ENCODE results near the gene SPATA13. TPM values are rescaled to one million over a fixed set of nuclear protein-coding genes. Genes with fewer than 3 reads are reported as not detected.

The SPATA13 gene
- total RNA-seq, 2 experiments from 2014 or later: 58.0 to 59.4 TPM

- Mint-ChIP-seq H3K27me3 (no peaks in the 10 kb centered on the region), H3K4me3 (peak overlapping the region; percentile 89), H3K27ac (peak overlapping the region; percentile 92), H3K9me3 (no peaks in the 10 kb centered on the region), H3K36me3 (peaks cover 46% of the 10 kb centered on the region), H3K4me1 (peaks cover 85% of the 10 kb centered on the region)
- no peak for DNase-seq
These were observed 110.7 kb downstream of the SPATA13 start for GRCh38 chr13:24271231-24271600.

DNA sequence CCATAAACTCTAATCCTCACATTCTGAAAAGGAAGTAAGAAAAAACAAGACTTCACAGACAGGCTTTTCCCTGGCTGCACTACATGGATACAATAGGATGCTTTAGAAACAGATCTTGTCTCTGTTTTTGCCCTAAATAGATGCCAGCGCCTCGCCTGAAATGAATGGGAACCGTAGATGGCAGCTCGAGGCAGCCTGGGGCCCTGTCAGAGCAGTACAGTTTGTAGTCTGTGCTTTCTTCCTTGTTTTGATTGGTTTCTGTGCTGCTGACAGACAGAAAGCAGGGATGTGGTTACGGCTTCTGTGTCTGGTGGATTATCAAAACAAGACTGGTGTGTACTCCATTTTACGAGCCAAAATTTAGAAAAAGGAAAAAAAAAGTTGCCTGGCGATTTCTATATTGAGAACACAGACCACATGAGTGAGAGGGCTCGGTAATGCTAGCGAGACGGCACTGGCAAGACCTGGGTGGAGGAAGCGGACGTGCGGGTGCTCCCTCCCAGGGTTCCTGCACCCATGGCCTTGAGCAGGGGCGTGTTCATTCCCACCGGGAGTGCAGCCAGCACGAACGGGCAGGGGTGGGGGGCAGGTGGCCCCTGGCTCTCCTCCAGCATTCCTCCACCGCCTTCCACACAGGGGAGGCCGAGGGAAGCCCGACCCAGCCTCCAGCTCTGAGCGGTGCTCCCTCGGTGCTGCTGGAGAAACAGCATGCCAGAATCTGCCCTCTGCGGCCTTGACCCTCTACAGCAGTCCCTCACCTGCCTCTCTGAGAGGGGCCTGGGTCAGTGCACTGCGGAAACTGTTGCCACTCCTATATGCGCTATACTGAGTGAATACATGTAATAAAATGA lies 111.3 kb downstream of the SPATA13 start:
- H3K27ac Mint-ChIP-seq: peak overlapping the region; percentile 92
- H3K27me3 Mint-ChIP-seq: no peaks in the 10 kb centered on the region
- peaks cover 85% of the 10 kb centered on the region for H3K4me1 Mint-ChIP-seq
- peak overlapping the region; percentile 89 for H3K4me3 Mint-ChIP-seq
- no peaks in the 10 kb centered on the region for H3K9me3 Mint-ChIP-seq
- H3K36me3 Mint-ChIP-seq: peaks cover 48% of the 10 kb centered on the region
- peak; percentile 57 for DNase-seq

DNA sequence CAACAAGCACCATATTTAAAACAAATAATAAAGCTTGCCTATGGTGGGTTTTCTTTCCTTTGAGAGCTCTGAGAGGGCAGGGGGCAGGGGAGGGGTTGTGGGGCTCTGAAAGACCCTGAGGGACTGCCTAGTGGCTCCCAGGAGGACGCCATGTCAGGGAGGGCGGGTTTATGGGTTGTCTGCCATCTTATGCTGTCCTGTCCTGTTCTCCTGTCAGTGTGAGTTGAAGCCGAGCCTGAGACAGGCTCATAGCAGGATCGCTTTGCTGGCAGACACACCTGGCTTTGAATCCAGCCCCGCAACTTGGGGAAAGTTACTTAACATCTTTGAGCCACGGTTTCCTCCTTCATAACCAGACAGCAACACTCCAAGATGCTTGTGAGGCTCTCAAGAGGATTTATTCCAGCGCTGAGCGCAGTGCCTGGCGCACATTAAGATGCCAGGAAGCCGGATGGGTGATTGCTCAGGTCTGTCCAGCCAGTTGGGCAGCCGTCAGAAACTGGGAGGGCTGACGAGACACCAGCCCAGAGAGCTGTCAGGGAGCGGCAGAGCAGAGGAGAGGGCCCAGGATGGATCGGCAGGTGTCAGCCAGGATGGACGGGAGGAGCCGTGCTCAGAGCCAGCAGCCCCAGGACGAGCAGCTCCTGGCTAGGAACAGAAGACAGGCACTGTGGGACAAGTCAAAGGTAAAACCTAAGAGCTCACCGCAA lies 112.1 kb downstream of the SPATA13 start:
- DNase-seq: no peak
- Mint-ChIP-seq H3K4me3 (peak overlapping the region; percentile 89), H3K36me3 (peaks cover 49% of the 10 kb centered on the region), H3K4me1 (peaks cover 84% of the 10 kb centered on the region), H3K9me3 (no peaks in the 10 kb centered on the region), H3K27ac (peak overlapping the region; percentile 92), H3K27me3 (no peaks in the 10 kb centered on the region)

GRCh38 chr13:24273926-24274325 lies 113.4 kb downstream of the SPATA13 start:
- H3K9me3 Mint-ChIP-seq: no peaks in the 10 kb centered on the region
- peak overlapping the region; percentile 42 for H3K4me3 Mint-ChIP-seq
- peaks cover 50% of the 10 kb centered on the region for H3K36me3 Mint-ChIP-seq
- peak overlapping the region; percentile 92 for H3K27ac Mint-ChIP-seq
- no peaks in the 10 kb centered on the region for H3K27me3 Mint-ChIP-seq
- peaks cover 79% of the 10 kb centered on the region for H3K4me1 Mint-ChIP-seq
- no peak for DNase-seq

GRCh38 chr13:24274452-24275021 lies 114.0 kb downstream of the SPATA13 start:
- no peaks in the 10 kb centered on the region for H3K9me3 Mint-ChIP-seq
- H3K27ac Mint-ChIP-seq: peak overlapping the region; percentile 92
- H3K4me1 Mint-ChIP-seq: peaks cover 80% of the 10 kb centered on the region
- peak; percentile 81 for DNase-seq
- H3K27me3 Mint-ChIP-seq: no peaks in the 10 kb centered on the region
- peak overlapping the region; percentile 55 for H3K4me3 Mint-ChIP-seq
- peaks cover 53% of the 10 kb centered on the region for H3K36me3 Mint-ChIP-seq

- DNase-seq: no peak
- Mint-ChIP-seq H3K4me3 (peak overlapping the region; percentile 55), H3K9me3 (no peaks in the 10 kb centered on the region), H3K4me1 (peaks cover 81% of the 10 kb centered on the region), H3K27ac (peak overlapping the region; percentile 92), H3K27me3 (no peaks in the 10 kb centered on the region), H3K36me3 (peaks cover 57% of the 10 kb centered on the region)
These were observed 114.5 kb downstream of the SPATA13 start for GRCh38 chr13:24275041-24275440.

DNA sequence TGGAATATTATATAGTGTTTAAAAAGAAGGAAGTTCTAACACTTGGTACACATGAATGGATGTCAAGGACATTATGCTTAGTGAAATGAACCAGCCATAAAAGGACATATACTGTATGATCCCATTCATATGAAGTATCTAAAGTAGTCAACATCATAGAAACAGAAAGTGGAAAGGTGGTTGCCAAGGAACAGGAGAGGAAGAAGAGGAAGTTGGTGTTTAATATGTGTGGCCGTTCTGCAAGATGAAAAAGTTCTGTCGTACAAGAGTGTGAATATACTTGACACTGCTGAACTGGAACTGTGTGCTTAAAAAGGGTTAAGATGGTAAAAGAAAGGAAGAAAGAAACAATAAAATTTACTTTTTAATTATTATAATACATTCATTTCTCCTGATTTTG lies 115.8 kb downstream of the SPATA13 start:
- Mint-ChIP-seq H3K27me3 (no peaks in the 10 kb centered on the region), H3K36me3 (peaks cover 56% of the 10 kb centered on the region), H3K27ac (peak overlapping the region; percentile 92), H3K4me3 (peak overlapping the region; percentile 49), H3K4me1 (peaks cover 83% of the 10 kb centered on the region), H3K9me3 (no peaks in the 10 kb centered on the region)
- DNase-seq: no peak

DNA sequence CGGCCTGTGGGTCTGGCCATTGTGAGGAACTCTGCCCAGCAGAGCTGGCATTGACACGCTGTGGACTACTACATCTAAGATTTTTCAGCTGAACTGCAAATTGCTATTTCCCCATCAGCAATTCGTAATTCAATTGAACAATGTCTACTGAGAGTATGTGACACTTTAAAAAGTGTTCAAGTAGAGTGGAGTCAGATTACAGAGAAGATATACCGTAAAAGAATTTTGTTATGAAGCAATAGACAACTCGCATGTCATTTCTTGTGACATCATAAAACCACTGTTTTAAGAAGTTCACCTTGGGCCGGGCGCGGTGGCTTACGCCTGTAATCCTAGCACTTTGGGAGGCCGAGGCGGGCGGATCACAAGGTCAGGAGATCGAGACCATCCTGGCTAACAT lies 116.3 kb downstream of the SPATA13 start:
- no peak overlapping the region for H3K4me3 Mint-ChIP-seq
- peaks cover 84% of the 10 kb centered on the region for H3K4me1 Mint-ChIP-seq
- H3K27ac Mint-ChIP-seq: peak overlapping the region; percentile 92
- H3K27me3 Mint-ChIP-seq: no peaks in the 10 kb centered on the region
- H3K9me3 Mint-ChIP-seq: no peaks in the 10 kb centered on the region
- peaks cover 55% of the 10 kb centered on the region for H3K36me3 Mint-ChIP-seq
- no peak for DNase-seq

GRCh38 chr13:24277761-24278160 lies 117.2 kb downstream of the SPATA13 start:
- H3K36me3 Mint-ChIP-seq: peaks cover 57% of the 10 kb centered on the region
- peak overlapping the region; percentile 62 for H3K27ac Mint-ChIP-seq
- no peak for DNase-seq
- H3K27me3 Mint-ChIP-seq: no peaks in the 10 kb centered on the region
- no peaks in the 10 kb centered on the region for H3K9me3 Mint-ChIP-seq
- H3K4me1 Mint-ChIP-seq: peaks cover 85% of the 10 kb centered on the region
- H3K4me3 Mint-ChIP-seq: no peak overlapping the region

GRCh38 chr13:24279327-24280110 lies 119.0 kb downstream of the SPATA13 start:
- Mint-ChIP-seq H3K4me1 (peaks cover 69% of the 10 kb centered on the region), H3K9me3 (no peaks in the 10 kb centered on the region), H3K4me3 (peak overlapping the region; percentile 8), H3K36me3 (peaks cover 45% of the 10 kb centered on the region), H3K27ac (peak overlapping the region; percentile 55), H3K27me3 (no peaks in the 10 kb centered on the region)
- DNase-seq: no peak

- H3K27ac Mint-ChIP-seq: peak overlapping the region; percentile 76
- peaks cover 57% of the 10 kb centered on the region for H3K4me1 Mint-ChIP-seq
These were observed 120.2 kb downstream of the SPATA13 start for GRCh38 chr13:24280720-24281119.

DNA sequence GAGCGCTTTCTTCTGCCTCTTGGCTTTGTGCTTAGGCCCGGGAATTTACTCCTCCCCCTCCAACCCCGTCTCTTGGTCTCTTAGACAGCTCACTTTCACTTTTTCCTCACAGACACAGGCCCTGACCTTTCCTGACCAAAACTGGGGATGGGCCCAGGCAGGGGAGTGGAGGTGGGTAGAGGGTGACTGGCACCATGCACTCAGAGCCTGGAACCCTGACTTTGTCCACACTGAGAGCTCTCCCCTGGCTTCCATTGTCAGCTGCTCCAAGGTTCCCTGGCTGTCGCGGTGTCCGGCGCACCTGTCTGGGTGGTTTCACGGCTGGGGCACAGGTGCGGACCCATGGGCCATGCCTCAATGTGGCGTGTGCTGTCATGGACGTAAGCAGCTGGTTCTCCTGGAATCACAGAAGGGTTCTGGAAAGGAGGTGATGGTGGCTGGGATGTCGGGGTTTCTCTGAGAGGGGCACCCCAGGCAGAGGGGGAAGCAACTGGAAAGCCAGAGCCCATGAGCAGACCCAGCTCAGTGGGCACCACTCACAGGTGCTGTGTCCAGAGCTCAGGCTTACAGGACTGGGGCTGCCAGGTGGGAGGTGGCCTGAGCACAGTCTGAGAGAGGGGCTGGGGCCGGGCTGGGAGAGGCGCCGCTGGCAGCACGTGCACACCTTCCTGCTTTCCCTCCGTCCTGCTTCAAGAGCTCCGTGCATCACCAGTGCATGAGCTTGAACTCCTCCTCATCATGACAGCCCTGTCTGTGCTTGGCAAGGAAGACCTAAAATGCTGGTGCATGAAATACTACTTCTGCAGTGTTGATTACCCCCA lies 120.9 kb downstream of the SPATA13 start:
- peaks cover 51% of the 10 kb centered on the region for H3K4me1 Mint-ChIP-seq

More at GRCh38 chr13:24280720-24281119, 120.2 kb downstream of the SPATA13 start:
- Mint-ChIP-seq H3K36me3 (peaks cover 36% of the 10 kb centered on the region), H3K9me3 (no peaks in the 10 kb centered on the region), H3K27me3 (no peaks in the 10 kb centered on the region), H3K4me3 (no peak overlapping the region)
- DNase-seq: no peak

GRCh38 chr13:24282256-24282655 lies 121.7 kb downstream of the SPATA13 start:
- no peak for DNase-seq
- peaks cover 44% of the 10 kb centered on the region for H3K4me1 Mint-ChIP-seq
- H3K36me3 Mint-ChIP-seq: peaks cover 32% of the 10 kb centered on the region
- no peaks in the 10 kb centered on the region for H3K27me3 Mint-ChIP-seq
- no peaks in the 10 kb centered on the region for H3K9me3 Mint-ChIP-seq
- no peak overlapping the region for H3K4me3 Mint-ChIP-seq
- H3K27ac Mint-ChIP-seq: peak overlapping the region; percentile 67

More for the DNA sequence above, 120.9 kb downstream of the SPATA13 start:
- no peaks in the 10 kb centered on the region for H3K27me3 Mint-ChIP-seq
- H3K27ac Mint-ChIP-seq: peak overlapping the region; percentile 76
- peaks cover 37% of the 10 kb centered on the region for H3K36me3 Mint-ChIP-seq
- H3K4me3 Mint-ChIP-seq: no peak overlapping the region
- no peak for DNase-seq
- no peaks in the 10 kb centered on the region for H3K9me3 Mint-ChIP-seq

Measured in activated naive CD8-positive, alpha-beta T cell treated with anti-CD3 and anti-CD28 coated beads for 36 hours (primary cell).